RWPE1 (cell line): ENCODE results near the gene SCG5.

ENCODE experiments used
- CTCF ChIA-PET: fragments of 350-600 bp; sonication (Branson Sonifier 250); formaldehyde crosslinking; extraction: SDS; loops from one replicate; lab custom pipeline; 2021; lab: Yijun Ruan, JAX
- POLR2A ChIA-PET: fragments of 400-600 bp; formaldehyde crosslinking; extraction: SDS; loops from one replicate; lab custom pipeline; 2020; ENCODE audit warnings: antibody characterized with exemption; ENCODE audit not compliant: low non-redundant PET; lab: Yijun Ruan, JAX
- DNase-seq: peaks from one replicate; pipeline ENCODE4 v3.0.0; 2012; ENCODE audit warnings: low spot score
- H3K27ac ChIP-seq: fragments of 450-650 bp; 2 replicates; pipeline ENCODE4 v1.5.1; 2017
- TF ChIP-seq, protein P1 (sequence below): fragments of 450-650 bp; conservative IDR thresholded peaks from 2 replicates; pipeline ENCODE4 v1.5.1; 2017; ENCODE audit warnings: low read depth, mild to moderate bottlenecking

The SCG5 gene

GRCh38 chr15:32690941-32691688 is 49.6 kb downstream of the SCG5 start:
- ChIA-PET CTCF (no interaction called here), POLR2A (no interaction called here)
- TF ChIP-seq, protein P1, sequence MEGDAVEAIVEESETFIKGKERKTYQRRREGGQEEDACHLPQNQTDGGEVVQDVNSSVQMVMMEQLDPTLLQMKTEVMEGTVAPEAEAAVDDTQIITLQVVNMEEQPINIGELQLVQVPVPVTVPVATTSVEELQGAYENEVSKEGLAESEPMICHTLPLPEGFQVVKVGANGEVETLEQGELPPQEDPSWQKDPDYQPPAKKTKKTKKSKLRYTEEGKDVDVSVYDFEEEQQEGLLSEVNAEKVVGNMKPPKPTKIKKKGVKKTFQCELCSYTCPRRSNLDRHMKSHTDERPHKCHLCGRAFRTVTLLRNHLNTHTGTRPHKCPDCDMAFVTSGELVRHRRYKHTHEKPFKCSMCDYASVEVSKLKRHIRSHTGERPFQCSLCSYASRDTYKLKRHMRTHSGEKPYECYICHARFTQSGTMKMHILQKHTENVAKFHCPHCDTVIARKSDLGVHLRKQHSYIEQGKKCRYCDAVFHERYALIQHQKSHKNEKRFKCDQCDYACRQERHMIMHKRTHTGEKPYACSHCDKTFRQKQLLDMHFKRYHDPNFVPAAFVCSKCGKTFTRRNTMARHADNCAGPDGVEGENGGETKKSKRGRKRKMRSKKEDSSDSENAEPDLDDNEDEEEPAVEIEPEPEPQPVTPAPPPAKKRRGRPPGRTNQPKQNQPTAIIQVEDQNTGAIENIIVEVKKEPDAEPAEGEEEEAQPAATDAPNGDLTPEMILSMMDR = no peak
- no peak overlapping the region for H3K27ac ChIP-seq
- no peak for DNase-seq

DNA sequence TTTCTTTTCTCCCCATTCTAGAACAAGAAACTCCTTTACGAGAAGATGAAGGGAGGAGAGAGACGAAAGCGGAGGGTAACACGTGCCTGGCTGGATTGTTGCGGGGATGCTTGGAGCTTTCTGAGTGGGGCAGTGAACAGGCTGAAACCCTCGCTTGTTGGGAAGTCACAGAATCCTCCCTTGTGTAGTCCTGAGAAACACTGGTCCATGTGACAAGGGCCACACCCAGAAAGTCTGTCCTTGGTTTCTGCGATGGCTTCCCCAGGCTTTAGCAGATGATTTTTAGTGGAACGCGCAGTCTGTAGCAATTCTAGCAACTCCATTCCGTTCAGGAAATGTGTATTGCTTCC is 50.2 kb downstream of the SCG5 start:
- POLR2A ChIA-PET = no interaction called here
- TF ChIP-seq, protein P1 = no peak
- no peak overlapping the region for H3K27ac ChIP-seq
- CTCF ChIA-PET = no interaction called here
- no peak for DNase-seq

GRCh38 chr15:32692286-32692685 is 50.8 kb downstream of the SCG5 start:
- ChIA-PET POLR2A (no interaction called here), CTCF (no interaction called here)
- DNase-seq = no peak
- TF ChIP-seq, protein P1 = no peak
- H3K27ac ChIP-seq = no peak overlapping the region

DNA sequence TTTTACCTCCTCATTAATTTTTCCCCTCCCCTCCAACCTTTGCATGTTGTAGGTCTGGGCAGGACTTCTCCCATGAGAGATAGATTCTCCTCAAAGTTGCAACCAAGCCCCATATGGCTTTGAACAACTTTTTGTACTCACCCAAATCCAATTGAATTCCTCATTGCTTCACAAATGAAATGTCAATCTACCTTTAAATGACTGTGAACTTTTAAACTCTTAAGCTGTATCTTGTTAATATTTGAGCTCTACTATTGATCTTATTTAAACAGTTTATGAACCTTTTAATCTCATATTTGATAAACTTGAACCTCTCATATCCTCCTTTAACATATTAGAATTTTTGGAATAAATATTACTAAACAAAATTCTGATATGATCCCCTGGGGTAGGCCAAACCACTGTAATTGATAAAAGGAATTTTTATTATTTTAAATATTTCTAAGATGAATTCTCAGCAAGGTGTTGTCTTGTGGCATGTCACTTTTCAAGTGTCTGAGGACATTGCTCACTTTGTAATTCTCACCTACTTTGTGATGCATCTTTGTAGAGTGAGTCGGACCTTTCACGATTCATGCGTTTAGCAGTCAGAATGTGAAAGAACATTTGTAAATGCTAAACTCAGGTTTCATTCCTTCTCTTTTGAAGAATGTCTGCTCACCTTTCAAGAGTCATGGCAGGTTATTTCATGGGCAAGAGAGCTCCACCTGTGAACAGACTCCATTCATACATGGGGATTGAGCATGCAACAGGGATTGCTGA is 52.9 kb downstream of the SCG5 start:
- POLR2A ChIA-PET = no interaction called here
- CTCF ChIA-PET = no interaction called here
- TF ChIP-seq, protein P1 = no peak
- DNase-seq = no peak
- H3K27ac ChIP-seq = no peak overlapping the region

- DNase-seq = no peak
- H3K27ac ChIP-seq = no peak overlapping the region
- POLR2A ChIA-PET = no interaction called here
- CTCF ChIA-PET = no interaction called here
- TF ChIP-seq, protein P1 = no peak
These were observed 57.4 kb downstream of the SCG5 start for GRCh38 chr15:32698773-32699390.

DNA sequence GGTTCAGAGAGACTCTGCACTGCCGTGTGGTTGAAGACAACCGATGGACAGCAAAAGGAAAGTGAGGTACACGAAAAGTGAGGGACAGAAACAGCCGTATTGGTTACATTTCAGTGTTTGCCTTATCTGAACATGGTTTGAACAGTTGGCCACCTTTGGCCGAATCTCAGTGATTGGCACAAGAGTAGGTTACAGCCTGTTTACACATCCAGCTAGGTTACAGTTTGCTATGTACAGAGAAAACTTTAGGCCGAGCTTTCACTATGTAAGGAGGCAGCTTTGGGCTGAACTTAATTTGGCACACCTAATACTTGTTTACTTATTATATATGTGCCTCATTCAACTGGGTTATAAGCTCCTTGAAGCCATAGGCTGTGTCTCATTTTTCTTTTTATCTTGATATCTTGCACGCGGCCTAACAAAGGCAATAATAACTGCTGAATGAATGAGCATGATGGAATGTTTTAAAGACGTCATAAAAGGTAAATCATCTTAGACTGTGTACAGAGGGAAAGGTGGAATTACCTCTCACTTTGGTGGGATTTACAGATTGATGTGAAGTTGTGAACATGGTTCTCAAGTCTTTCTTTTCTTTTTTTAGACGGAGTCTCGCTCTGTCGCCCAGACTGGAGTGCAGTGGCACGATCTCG is 59.1 kb downstream of the SCG5 start:
- POLR2A ChIA-PET = interaction anchor here (0.7 kb wide), 1 partner anchor 445 kb away, joined by 4 read pairs; no protein-coding TSS in a partner anchor
- CTCF ChIA-PET = no interaction called here
- TF ChIP-seq, protein P1 = no peak
- DNase-seq = no peak
- no peak overlapping the region for H3K27ac ChIP-seq
